GM20431 (cell line): Measurements from ENCODE around the gene TRMT2A.

Experiments used
- in situ Hi-C: fragments of 300-500 bp; cut with MseI, MboI; formaldehyde crosslinking; loops from one replicate; pipeline ENCODE4 v1.15.0; 2020; ENCODE audit warnings: low sequenced_read_pairs; ENCODE audit not compliant: unreplicated experiment

The TRMT2A gene

DNA sequence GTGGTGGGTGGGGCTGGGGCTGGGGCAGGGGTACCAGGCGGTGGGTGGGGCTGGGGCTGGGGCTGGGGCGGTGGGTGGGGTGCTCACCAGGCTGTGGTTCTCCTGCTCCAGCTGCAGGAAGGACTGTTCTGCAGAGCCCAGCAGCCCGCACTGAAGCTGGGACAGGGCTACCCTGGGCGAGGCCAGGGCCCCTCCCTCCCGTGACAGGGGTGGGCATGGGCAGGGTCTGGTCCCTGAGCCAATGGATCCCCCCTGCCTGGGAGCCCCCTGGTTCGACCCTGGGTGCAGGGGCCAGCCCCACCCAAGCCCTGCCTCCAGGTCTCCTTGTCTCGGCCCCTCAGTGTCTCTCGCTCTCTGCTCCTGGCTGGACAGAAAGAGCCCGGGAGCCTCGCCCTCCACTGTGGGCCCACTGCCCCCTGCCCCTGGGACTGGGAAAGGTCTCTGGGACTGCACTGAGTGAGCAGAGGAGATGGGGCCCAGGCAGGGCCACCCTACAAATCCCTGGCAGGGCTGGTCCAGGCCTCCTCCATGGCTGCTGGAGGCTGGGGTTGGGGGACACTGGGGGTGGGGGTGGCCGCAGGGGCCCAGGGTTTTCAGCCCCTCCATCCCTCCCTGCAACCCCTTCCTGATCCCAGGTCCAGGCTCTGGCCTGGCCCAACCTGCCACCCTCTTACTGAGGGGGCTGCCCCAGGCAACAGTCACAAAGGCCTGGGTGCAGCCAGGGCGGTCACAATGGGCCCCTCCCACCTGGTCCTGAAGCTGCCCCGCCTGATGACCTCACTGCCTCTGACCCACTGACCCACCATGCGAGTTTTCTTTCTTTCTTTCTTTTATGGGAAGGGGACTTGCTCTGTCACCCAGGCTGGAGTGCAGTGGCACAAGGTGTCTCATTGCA is 33.6 kb upstream of the TRMT2A start, which contains the start of gene CCDC188:
TSS of gene CCDC188 (minus strand) at position 675 of the 895 bp plus-strand sequence. CDS start at position 606, 69 bp downstream.
- in situ Hi-C loops = loop anchor here (10.0 kb wide), 1 partner anchor 134 kb away; no protein-coding TSS in a partner anchor

GRCh38 chr22:20149257-20150250 is 32.5 kb upstream of the TRMT2A start:
- in situ Hi-C loops = loop anchor here (10.0 kb wide), 1 partner anchor 135 kb away; no protein-coding TSS in a partner anchor

DNA sequence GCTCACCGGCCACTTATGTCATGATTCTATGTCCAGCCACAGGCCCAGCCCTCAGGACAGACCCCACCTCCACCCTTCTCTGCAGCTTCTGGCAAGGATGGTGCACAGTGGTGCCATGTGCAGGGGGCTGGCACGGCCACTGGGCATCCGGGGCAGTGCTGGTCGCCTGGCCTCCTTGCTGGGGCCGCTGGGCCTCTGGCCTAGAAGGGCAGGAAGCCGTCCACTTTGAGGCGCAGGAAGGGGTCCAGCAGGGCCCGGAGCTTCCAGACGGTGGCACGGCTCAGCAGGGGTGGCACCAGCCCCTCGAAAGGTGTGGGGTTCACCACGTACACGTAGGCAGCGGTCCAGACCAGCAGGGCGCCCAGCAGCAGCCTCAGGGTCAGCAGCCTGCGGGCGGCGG is 31.4 kb upstream of the TRMT2A start:
- in situ Hi-C loops = no loop called here

DNA sequence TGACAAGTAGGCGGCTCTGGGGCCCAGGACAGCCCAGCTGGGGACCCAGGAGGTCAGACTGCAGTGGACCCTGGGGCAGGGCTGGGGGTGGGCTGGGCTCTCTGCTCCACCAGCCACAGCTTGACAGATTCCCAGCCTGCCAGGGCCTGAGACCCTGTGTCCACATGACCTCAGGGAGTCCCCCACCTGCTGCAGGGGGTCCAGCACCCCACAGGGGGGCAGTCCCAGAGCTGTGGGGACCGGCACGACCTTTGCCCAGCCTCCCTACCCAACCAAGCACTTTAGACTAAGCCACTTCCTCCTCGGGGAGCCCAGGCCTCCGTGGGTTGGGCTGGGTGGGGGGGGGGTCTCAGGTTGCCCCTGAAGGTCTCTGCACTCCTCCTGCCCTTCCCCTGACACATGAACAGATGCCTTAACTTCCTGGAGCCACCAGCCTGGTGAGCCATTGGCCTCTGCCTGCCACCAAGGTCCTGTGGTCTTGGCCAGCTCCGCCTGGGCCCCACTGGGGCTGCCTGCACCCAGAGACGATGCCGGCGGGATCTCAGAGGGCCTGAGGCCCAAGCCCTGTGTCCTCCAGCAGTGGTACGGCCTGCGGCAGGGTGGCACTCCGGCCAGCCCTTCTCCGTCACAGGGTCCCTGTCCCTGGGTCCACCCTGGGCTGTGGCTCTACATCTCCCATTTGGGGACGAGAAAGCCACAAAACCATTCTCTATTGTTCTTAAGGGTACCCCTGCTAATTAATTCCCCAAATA is 30.4 kb upstream of the TRMT2A start:
- in situ Hi-C loops = no loop called here

- in situ Hi-C loops = no loop called here
These were observed 29.8 kb upstream of the TRMT2A start for GRCh38 chr22:20146777-20147176.

DNA sequence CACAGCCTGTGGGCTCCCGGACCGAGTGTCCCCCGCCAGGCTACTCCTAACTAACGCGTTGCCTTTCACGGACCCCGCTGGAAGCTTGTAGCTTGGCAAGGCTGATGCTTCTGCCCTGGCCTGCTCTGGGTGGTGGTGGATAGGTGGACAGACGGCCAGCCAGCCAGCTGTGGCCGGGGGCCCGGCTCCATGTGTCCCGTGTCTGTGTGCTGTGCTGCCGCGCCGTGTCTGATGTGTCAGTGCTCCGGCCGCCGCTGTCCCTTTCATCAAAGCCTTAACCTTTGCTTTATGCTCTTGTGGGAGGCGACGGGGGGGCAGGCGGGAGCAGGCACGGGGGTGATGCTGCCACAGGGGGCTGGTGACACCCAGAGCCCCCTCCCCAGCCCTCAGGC is 28.8 kb upstream of the TRMT2A start:
- in situ Hi-C loops = no loop called here

DNA sequence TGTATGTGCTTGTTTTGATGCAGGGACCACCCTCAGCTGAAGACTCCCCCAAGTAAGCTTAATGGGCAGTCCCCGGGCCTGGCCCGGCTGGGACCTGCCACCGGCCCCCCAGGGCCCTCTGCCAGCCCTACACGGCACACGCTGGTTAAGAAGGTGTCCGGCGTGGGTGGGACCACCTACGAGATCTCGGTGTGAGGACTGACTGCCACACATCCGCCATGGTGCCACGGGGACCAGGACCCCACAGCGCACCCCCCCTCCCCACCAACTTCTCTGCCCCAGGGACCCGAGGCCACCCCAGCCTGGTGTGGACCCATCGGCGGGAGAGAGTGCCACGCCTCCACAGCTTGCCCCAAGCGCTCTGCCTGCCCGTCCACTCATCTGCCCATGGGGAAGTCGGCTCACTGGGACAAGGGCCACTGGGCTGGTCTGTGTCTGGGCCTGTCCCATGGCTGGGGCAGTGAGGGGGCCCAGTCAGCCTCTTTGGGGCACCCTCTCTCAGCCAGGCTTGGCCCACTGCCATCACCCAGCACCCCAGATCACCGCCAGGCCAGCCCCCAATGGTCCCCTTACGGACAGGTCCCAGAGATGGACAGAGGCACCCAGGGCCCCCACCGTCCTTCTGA is 28.3 kb upstream of the TRMT2A start:
- in situ Hi-C loops = no loop called here

GRCh38 chr22:20143883-20144665 is 27.0 kb upstream of the TRMT2A start:
- in situ Hi-C loops = no loop called here

- in situ Hi-C loops = no loop called here
These were observed 25.9 kb upstream of the TRMT2A start for GRCh38 chr22:20142711-20143621.

GRCh38 chr22:20141186-20142077 is 24.4 kb upstream of the TRMT2A start:
- in situ Hi-C loops = no loop called here

DNA sequence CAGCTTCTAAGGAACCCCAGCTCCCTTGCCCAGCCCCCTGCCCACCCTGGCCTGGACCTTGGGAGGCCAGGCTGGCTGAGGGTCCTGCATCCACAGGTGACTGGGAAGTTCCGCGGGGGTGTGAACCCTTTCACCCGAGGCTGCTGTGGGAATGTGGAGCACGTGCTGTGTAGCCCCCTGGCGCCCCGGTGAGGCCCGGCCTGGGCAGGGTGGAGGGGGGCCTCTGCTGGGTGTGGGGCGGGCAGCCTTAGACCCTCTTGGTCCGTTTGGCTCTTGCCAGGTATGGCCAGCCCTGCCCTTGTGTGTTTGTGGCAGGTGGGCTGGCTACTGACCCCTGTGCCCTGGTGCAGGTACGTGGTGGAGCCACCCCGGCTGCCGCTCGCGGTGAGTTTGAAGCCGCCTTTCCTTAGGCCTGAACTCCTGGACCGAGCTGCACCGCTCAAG is 23.5 kb upstream of the TRMT2A start:
- in situ Hi-C loops = no loop called here

DNA sequence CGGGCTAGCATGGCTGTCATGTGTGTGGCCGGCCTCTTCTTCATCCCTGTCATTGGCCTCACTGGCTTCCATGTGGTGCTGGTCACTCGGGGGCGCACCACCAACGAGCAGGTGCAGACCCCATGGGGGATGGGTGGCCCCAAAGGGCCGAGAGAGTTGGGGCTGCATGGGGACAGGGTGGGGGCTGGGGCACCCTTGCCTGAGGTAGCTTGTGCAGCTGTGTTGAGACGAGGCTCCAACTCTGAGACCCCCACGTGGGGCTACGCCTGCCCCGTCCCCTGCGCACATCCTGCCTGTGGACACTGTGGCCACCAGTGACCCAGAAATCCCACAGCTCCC is 23.1 kb upstream of the TRMT2A start:
- in situ Hi-C loops = no loop called here

DNA sequence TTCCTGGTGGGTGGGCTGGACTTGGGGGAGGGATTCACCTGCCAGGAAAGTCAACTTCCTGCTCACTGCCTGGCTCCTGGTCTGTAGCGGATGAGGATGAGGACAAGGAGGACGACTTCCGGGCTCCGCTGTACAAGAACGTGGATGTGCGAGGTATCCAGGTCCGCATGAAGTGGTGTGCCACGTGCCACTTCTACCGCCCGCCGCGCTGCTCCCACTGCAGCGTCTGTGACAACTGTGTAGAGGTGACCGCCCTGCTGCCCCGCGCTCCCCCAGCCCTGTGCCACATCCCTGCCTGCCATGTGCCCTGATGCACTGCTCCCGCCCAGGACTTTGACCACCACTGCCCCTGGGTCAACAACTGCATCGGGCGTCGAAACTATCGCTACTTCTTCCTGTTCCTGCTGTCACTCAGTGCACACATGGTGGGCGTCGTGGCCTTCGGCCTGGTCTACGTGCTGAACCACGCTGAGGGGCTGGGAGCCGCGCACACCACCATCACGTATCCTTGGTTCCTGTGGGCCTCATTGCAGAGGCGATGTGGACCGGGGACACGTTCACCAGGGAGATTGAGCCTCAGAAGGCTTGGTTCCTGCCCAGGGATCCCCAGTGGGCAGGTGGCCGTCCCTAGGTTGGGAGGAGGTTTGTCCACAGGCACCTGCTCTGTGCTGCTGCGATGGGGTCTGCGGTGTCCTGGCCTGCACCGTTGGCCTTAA is 22.5 kb upstream of the TRMT2A start:
- in situ Hi-C loops = no loop called here

GRCh38 chr22:20138868-20139267 is 21.8 kb upstream of the TRMT2A start:
- in situ Hi-C loops = no loop called here

DNA sequence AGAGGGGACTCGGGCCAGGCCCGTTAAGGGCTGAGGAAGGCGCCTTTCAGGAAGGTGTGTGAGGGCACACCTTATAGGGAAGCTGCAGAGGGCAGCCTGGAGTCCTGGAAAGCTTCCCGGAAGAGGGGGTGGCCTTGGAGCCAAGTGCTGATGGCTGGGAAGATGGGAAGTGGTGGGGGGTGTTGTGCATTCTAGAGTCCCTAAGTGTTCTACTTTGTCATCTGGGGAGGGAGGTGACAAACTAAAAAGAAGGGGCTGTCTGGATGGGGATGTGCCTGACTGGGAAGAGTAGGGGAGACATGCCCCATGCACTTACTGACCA is 21.4 kb upstream of the TRMT2A start:
- in situ Hi-C loops = no loop called here

GRCh38 chr22:20137671-20138416 is 20.8 kb upstream of the TRMT2A start:
- in situ Hi-C loops = no loop called here
